Left renal pelvis (tissue), 4 donors: ENCODE measurements around the gene GLDN. TPM values are rescaled to one million over a fixed set of nuclear protein-coding genes. Genes with fewer than 3 reads are reported as not detected.

ENCODE experiments used
- DNase-seq, 4 donors: peaks; one replicate each; pipeline ENCODE4 v3.0.0-alpha.2; 2013; ENCODE audit warnings: low read depth in 4 of 4, low spot score in 3 of 4
- polyA plus RNA-seq, 4 donors: library from polyadenylated mRNA; unstranded; fragments of 120-200 nt; gene quantifications; one replicate each; pipeline ENCODE4 v1.2.1, GENCODE V29; 2013; ENCODE audit not compliant: insufficient read length in 4 of 4

Gene GLDN
- polyA plus RNA-seq, 4 donors = 0.14 to 0.52 (median 0.26) TPM

GRCh38 chr15:51355096-51355495 is 13.6 kb downstream of the GLDN start:
- DNase-seq = no peak

GRCh38 chr15:51356147-51356546 is 14.7 kb downstream of the GLDN start:
- no peak for DNase-seq

GRCh38 chr15:51356983-51357382 is 15.5 kb downstream of the GLDN start:
- no peak for DNase-seq

GRCh38 chr15:51359981-51360380 is 18.5 kb downstream of the GLDN start:
- no peak for DNase-seq

- DNase-seq = no peak
Observed at GRCh38 chr15:51363383-51363782, 21.9 kb downstream of the GLDN start.

- DNase-seq = no peak
Observed at GRCh38 chr15:51365417-51365816, 24.0 kb downstream of the GLDN start.

GRCh38 chr15:51366071-51366470 is 24.6 kb downstream of the GLDN start:
- DNase-seq = no peak

GRCh38 chr15:51366920-51367319 is 25.5 kb downstream of the GLDN start:
- DNase-seq = no peak

- DNase-seq = no peak
Observed at GRCh38 chr15:51367322-51367976, 26.0 kb downstream of the GLDN start.

- no peak for DNase-seq
Observed at GRCh38 chr15:51368307-51368706, 26.9 kb downstream of the GLDN start.

GRCh38 chr15:51368751-51369450 is 27.4 kb downstream of the GLDN start:
- no peak for DNase-seq

- DNase-seq = no peak
Observed at GRCh38 chr15:51369451-51369761, 28.0 kb downstream of the GLDN start.

GRCh38 chr15:51371266-51371665 is 29.8 kb downstream of the GLDN start:
- DNase-seq = no peak

GRCh38 chr15:51374131-51374530 is 32.7 kb downstream of the GLDN start:
- DNase-seq = no peak

- DNase-seq = no peak
Observed at GRCh38 chr15:51375966-51376640, 34.6 kb downstream of the GLDN start.

GRCh38 chr15:51377038-51377786 is 35.8 kb downstream of the GLDN start:
- no peak for DNase-seq

GRCh38 chr15:51378406-51378805 is 37.0 kb downstream of the GLDN start:
- no peak for DNase-seq

- DNase-seq = no peak
Observed at GRCh38 chr15:51379390-51379789, 37.9 kb downstream of the GLDN start.

- DNase-seq = peak; percentile 45 to 49 (median 47)
Observed at GRCh38 chr15:51380999-51381806, 39.7 kb downstream of the GLDN start.

- no peak for DNase-seq
Observed at GRCh38 chr15:51382787-51383186, 41.3 kb downstream of the GLDN start.
